Measurements from ENCODE around the gene BARHL1.

The BARHL1 gene

GRCh38 chr9:132615774-132616173 lies 33.4 kb downstream of the BARHL1 start:
- DNase-seq (ENCODE audit: low read depth in 3 of 3): no peak

DNA sequence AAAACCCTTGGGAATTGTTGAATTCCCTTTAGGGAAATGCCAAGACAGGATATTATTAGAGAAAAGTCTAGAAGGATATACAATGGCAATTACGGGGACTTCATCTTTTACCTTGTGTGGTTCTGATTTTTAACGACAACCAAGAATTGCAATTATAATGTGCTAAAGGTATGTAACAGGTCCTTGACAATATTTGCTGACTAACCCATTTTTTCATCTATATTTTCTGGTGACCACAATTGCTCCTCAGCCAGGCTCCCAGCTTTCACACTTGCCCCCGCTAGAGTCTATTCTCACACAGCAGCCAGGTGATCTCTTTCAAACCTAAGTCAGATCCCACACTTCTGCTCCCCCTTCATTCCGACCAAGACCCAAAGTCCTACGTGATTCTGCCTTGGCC lies 34.3 kb downstream of the BARHL1 start:
- no peak for DNase-seq (ENCODE audit: low read depth in 3 of 3)

GRCh38 chr9:132622159-132622558 lies 39.8 kb downstream of the BARHL1 start:
- no peak for DNase-seq (ENCODE audit: low read depth in 3 of 3)

- DNase-seq (ENCODE audit: low read depth in 3 of 3): no peak
These were observed 43.9 kb downstream of the BARHL1 start for GRCh38 chr9:132626285-132626684.

DNA sequence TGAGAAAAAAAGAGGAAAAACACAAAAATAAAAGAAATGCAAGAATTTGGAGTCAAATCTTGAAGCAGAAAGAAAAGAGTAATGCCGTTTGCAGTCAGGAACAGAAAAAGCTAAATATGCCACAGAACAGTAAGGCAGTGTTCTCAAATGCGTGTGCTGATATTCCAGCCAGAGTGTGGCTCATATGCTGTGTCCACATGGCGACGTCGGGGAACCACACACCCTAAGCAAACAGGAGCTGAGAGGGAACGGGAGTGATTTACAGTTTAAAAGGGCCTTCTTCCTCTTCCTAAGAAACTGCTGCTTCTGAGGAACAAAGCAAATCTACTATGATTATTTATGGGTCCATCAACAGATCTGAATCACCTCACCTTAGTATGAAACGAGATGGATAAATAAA lies 44.7 kb downstream of the BARHL1 start:
- no peak for DNase-seq (ENCODE audit: low read depth in 3 of 3)

DNA sequence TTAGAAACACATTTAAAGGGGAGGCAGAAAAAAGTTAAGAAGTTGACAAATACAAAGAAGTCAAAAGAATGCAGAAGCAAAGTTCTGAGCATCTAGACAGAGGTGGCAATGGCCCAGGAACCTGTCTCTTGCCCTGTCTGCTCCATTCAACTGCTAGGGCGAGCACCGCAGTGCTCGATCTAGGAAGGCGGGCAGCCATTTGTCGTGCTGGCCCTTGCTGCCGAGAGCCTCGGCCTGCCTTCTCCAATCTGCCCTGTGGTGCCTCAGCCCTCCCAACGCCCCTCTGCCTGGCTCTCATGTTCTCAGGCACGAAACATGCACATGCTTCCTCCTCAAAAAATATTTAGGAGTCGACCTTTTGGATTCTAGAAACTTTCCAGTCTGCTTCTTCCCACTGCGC lies 45.2 kb downstream of the BARHL1 start:
- DNase-seq (ENCODE audit: low read depth in 3 of 3): no peak

- no peak for DNase-seq (ENCODE audit: low read depth in 3 of 3)
These were observed 46.3 kb downstream of the BARHL1 start for GRCh38 chr9:132628746-132629145.

DNA sequence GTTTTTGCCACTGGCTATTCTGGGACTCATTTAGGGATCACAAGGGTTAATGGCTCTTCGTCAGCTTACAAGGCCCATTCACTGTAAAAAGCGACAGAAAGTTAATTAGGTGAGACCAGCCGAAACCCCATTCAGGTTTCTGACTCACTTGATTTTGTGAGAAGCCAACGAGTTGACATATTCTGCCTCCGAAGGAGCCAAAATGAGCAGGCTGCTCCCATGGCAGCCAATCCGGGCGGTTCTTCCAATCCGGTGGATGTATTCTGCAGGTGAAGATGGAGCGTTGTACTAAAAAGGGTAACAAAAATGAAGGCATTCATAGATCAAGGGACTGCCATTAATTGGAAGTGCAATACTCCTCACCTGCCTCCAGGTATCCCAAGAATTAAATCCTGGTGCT lies 47.7 kb downstream of the BARHL1 start:
- DNase-seq (ENCODE audit: low read depth in 3 of 3): no peak

GRCh38 chr9:132630811-132631210 lies 48.4 kb downstream of the BARHL1 start:
- no peak for DNase-seq (ENCODE audit: low read depth in 3 of 3)

DNA sequence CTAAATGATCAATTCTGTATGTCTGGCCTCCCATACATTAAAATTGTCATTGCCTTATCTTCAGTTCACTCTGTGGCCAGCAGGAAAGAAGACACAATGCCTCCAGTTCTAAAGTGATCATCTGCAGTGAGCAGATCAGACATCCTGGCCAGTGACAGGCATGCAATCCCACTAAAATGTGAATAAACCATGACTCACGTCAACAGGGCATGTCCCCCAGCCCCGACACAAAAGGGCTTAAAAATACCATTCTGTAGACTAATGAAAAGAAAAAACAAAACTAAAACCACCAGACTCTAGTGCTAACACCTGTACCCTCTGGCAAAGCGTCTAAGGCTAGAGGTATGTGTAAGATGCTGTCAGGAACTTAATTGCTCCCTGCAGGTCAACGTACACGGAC lies 48.9 kb downstream of the BARHL1 start:
- no peak for DNase-seq (ENCODE audit: low read depth in 3 of 3)

DNA sequence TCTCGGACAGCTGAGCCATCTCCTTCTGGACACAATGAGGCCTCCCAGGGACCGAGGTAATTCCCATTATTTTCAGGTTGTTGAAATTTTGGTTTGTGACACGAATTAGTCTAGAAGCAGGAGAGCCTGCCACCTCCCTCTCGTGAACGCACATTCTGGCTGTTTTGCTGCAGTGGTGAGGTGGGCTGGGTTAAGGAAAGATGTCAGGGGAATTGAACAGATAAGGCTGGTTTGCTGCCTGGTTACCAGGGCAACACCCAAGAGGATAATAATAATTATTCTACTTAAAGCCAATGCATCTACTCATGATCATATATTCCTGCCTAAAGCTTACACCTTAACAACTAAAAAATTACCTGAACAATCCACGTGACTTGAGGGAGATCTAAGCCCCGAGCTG lies 49.3 kb downstream of the BARHL1 start:
- no peak for DNase-seq (ENCODE audit: low read depth in 3 of 3)

DNA sequence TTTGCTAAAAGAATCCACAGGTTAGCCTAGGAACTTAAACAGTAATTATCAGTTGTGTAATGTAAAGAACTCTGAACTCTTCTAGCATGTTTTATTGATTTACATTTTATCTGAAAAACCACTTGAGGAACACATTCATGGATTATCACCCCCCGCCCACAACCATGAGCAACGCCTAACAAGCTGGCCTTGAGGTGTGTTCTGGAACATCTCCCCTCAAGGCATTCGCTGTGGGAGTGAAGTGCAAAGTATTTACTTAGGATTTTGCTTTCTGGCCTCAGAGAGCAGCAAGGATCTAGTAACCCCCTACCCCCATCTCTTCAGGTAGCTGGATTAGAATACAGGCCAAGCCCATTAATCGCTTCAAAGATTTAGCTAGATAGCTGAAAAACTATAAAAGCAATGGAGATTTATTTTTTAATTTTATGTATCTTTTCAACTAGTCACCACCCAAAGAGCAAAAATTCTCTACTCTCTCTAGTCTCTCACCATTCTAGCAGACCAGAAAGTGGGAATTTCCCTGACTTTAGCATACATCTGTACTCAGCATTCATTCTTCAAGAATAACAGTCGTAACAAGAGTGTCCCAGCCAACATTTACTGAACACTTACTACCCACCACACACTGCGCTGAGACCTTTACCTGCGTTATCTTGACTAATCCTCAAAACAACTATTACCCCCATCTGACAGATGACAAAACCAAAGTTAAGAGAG lies 50.2 kb downstream of the BARHL1 start:
- no peak for DNase-seq (ENCODE audit: low read depth in 3 of 3)

DNA sequence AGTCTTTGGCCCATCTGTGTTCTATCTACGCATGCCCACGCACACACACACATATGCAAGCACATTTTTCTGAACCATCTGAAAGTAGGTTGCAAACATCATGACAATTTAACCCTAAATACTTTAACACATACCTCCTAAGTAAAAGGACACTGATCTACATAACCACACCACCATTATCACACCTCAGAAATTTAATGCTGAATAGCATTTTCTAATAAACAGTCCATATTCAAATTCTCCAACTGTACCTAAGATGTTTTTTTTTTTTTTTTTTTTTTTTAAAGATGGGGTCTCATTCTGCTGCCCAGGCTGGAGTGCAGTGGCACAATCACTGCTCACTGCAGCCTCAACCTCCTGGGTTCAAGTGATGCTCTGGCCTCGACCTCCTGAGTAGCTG lies 51.9 kb downstream of the BARHL1 start:
- no peak for DNase-seq (ENCODE audit: low read depth in 3 of 3)

GRCh38 chr9:132637351-132637750 lies 54.9 kb downstream of the BARHL1 start:
- no peak for DNase-seq (ENCODE audit: low read depth in 3 of 3)

DNA sequence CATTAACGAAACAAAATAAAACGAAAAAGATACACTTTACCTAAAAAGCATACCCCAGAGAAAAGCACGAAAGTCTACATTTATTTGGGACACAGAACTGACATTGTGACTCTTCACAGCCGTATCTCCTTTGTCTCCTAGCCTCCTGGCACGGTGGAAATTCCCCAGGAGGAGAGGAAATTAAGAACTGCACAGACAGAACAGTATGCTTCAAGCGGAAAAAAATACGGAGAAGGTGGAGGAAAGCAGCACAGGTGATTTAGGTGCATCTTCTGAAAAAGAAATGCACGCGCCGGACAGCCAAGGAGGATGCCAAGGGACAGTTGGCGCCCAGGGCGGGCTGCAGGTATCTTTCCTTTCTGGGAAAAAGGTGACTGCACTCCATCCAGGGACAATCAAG lies 55.4 kb downstream of the BARHL1 start:
- DNase-seq (ENCODE audit: low read depth in 3 of 3): no peak

DNA sequence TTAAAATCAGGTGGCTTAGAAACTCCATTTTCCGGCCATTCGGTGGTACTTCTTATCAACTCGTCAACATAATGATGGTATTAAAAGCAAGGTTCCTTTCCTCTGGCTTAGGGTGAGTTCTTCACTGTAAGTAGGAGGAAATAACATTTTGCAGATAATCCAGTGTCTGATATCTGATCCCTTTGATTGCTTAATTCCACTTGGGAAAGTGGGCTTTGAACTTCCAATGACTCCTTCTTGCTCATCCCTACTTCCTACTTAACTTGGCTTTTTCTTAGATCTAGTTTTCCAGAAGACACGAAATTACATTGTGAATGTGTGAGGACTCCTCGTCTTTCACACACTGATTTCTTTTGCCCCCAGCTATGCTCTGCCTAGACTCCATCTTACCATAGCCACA lies 55.8 kb downstream of the BARHL1 start:
- DNase-seq (ENCODE audit: low read depth in 3 of 3): no peak

- DNase-seq (ENCODE audit: low read depth in 3 of 3): no peak
These were observed 56.9 kb downstream of the BARHL1 start for GRCh38 chr9:132639322-132639721.
